GM12891 (cell line): Measurements from ENCODE around the gene FNDC3B.

Source experiments
- DNase-seq: peaks from one replicate; pipeline ENCODE4 v3.0.0; 2011; ENCODE audit warnings: low spot score; ENCODE audit not compliant: insufficient read length
- FAIRE-seq: peaks from 2 replicates; lab custom pipeline; 2011; peaks lifted over from hg19 to GRCh38; lab: Jason Lieb, UNC
- PAX5 ChIP-seq: IDR thresholded peaks from 2 replicates; pipeline ENCODE4 v1.6.1; 2011; ENCODE audit warnings: low read length, moderate library complexity, mild to moderate bottlenecking; ENCODE audit not compliant: insufficient read depth, severe bottlenecking
- POLR2A ChIP-seq: IDR thresholded peaks from 2 replicates; pipeline ENCODE4 v1.6.1; 2011; ENCODE audit warnings: low read depth, low read length, control low read depth
- POLR2AphosphoS5 ChIP-seq: IDR thresholded peaks from 2 replicates; pipeline ENCODE4 v1.6.1; 2011; ENCODE audit warnings: low read depth, low read length, control low read depth
- POU2F2 ChIP-seq: IDR thresholded peaks from 2 replicates; pipeline ENCODE4 v1.6.1; 2011; ENCODE audit warnings: low read depth, mild to moderate bottlenecking, control low read depth, low read length, moderate library complexity
- SPI1 ChIP-seq: IDR thresholded peaks from 2 replicates; pipeline ENCODE4 v1.6.1; 2011; ENCODE audit warnings: low read depth, low read length, control low read depth
- TAF1 ChIP-seq: IDR thresholded peaks from 2 replicates; pipeline ENCODE4 v1.6.1; 2011; ENCODE audit warnings: low read depth, low read length, control low read depth

FNDC3B gene

GRCh38 chr3:172159376-172159775 is 120.0 kb downstream of the FNDC3B start:
- DNase-seq (no peak), FAIRE-seq (no peak)
- no peak for TF ChIP-seq PAX5
- TF ChIP-seq POLR2AphosphoS5, result no peak
- TF ChIP-seq SPI1, result no peak
- no peak for TF ChIP-seq TAF1
- TF ChIP-seq POU2F2, result no peak
- TF ChIP-seq POLR2A, result no peak

GRCh38 chr3:172159962-172160538 is 120.7 kb downstream of the FNDC3B start:
- no peak for FAIRE-seq
- TF ChIP-seq PAX5 (no peak), POU2F2 (no peak), SPI1 (no peak), TAF1 (no peak), POLR2AphosphoS5 (no peak), POLR2A (no peak)
- DNase-seq, result no peak

- FAIRE-seq (no peak), DNase-seq (no peak)
- TF ChIP-seq POLR2AphosphoS5 (no peak), POU2F2 (no peak), TAF1 (no peak), POLR2A (no peak)
These were observed 121.9 kb downstream of the FNDC3B start for GRCh38 chr3:172161133-172161789.

- FAIRE-seq (no peak), DNase-seq (no peak)
- TF ChIP-seq POLR2A (no peak), POU2F2 (no peak), POLR2AphosphoS5 (no peak), SPI1 (no peak), TAF1 (no peak), PAX5 (no peak)
These were observed 122.6 kb downstream of the FNDC3B start for GRCh38 chr3:172161959-172162358.

GRCh38 chr3:172163320-172163719 is 123.9 kb downstream of the FNDC3B start:
- TF ChIP-seq PAX5 (no peak), SPI1 (no peak)
- FAIRE-seq (no peak), DNase-seq (no peak)

GRCh38 chr3:172164620-172165362 is 125.4 kb downstream of the FNDC3B start:
- DNase-seq (no peak), FAIRE-seq (no peak)
- no peak for TF ChIP-seq POLR2A
- TF ChIP-seq PAX5, result no peak
- TF ChIP-seq POLR2AphosphoS5, result no peak
- TF ChIP-seq TAF1, result no peak
- TF ChIP-seq POU2F2, result no peak
- no peak for TF ChIP-seq SPI1

GRCh38 chr3:172166261-172166660 is 126.9 kb downstream of the FNDC3B start:
- DNase-seq (no peak), FAIRE-seq (no peak)
- TF ChIP-seq POLR2AphosphoS5, result no peak
- TF ChIP-seq PAX5, result no peak
- no peak for TF ChIP-seq POLR2A
- TF ChIP-seq TAF1, result no peak
- no peak for TF ChIP-seq POU2F2
- TF ChIP-seq SPI1, result no peak

GRCh38 chr3:172166890-172167289 is 127.5 kb downstream of the FNDC3B start:
- DNase-seq (no peak), FAIRE-seq (no peak)
- TF ChIP-seq POU2F2 (no peak), PAX5 (no peak), POLR2AphosphoS5 (no peak), POLR2A (no peak), TAF1 (no peak), SPI1 (no peak)

GRCh38 chr3:172167892-172168648 is 128.7 kb downstream of the FNDC3B start:
- DNase-seq, result no peak
- no peak for FAIRE-seq
- TF ChIP-seq PAX5 (no peak), SPI1 (no peak), POLR2AphosphoS5 (no peak), POU2F2 (no peak), TAF1 (no peak), POLR2A (no peak)
